H1 (cell line): Measurements from ENCODE around the gene CELF5. TPM values are rescaled to one million over a fixed set of nuclear protein-coding genes. Genes with fewer than 3 reads are reported as not detected.

ENCODE experiments used
- CTCF ChIA-PET: fragments of 300-600 bp; sonication (Branson Sonifier 250); formaldehyde crosslinking; loops from one replicate; lab custom pipeline; 2021; ENCODE audit not compliant: partially characterized antibody; lab: Charles Lee
- POLR2A ChIA-PET: fragments of 300-600 bp; sonication (Branson Sonifier 250); formaldehyde crosslinking; loops from one replicate; lab custom pipeline; 2021; ENCODE audit warnings: inconsistent platforms; ENCODE audit not compliant: partially characterized antibody; lab: Charles Lee
- DNase-seq, 2 experiments: peaks; one replicate each; pipeline versions ENCODE4 v3.0.0 to v3.0.0-alpha.2; 2010 to 2022; ENCODE audit warnings: low spot score in 2 of 2, low read depth in 1 of 2, mixed read lengths in 1 of 2
- FAIRE-seq: peaks from 2 replicates; lab custom pipeline; 2011; peaks lifted over from hg19 to GRCh38; lab: Jason Lieb, UNC
- H2AFZ ChIP-seq: 2 replicates; pipeline ENCODE4 v1.8.1; 2012; ENCODE audit warnings: low read length, inconsistent platforms
- H2AK5ac ChIP-seq: 2 replicates; pipeline ENCODE4 v1.6.1; 2013; ENCODE audit warnings: low read depth, low read length
- H2BK120ac ChIP-seq: replicated peaks from 2 replicates; pipeline ENCODE3; 2013; ENCODE audit warnings: low read depth, low read length, inconsistent platforms
- H2BK12ac ChIP-seq: 2 replicates; pipeline ENCODE4 v1.6.1; 2013; ENCODE audit warnings: low read depth, low read length
- H2BK15ac ChIP-seq: 2 replicates; pipeline ENCODE4 v1.6.1; 2013; ENCODE audit warnings: low read length
- H2BK20ac ChIP-seq: 2 replicates; pipeline ENCODE4 v1.6.1; 2013; ENCODE audit warnings: low read length
- H2BK5ac ChIP-seq: 2 replicates; pipeline ENCODE4 v1.6.1; 2013; ENCODE audit warnings: low read depth, low read length
- H3K14ac ChIP-seq: 2 replicates; pipeline ENCODE4 v1.6.1; 2013; ENCODE audit warnings: inconsistent platforms; ENCODE audit not compliant: insufficient read length
- H3K18ac ChIP-seq: 2 replicates; pipeline ENCODE4 v1.6.1; 2013; ENCODE audit warnings: low read length; ENCODE audit errors: extremely low read depth
- H3K23ac ChIP-seq: 2 replicates; pipeline ENCODE4 v1.6.1; 2013; ENCODE audit warnings: inconsistent platforms; ENCODE audit not compliant: insufficient read length
- H3K23me2 ChIP-seq: 2 replicates; pipeline ENCODE4 v1.6.1; 2013; ENCODE audit warnings: low read depth, low read length
- H3K27ac ChIP-seq: 2 replicates; pipeline ENCODE4 v1.6.1; 2011; ENCODE audit warnings: low read depth, low read length, inconsistent platforms
- H3K27me3 ChIP-seq, 4 experiments: replicated peaks in 1 of 4; 1 replicate in 1 of 4; 2 replicates in 3 of 4; pipeline versions ENCODE4 v1.6.1 to v1.8.1; 2011 to 2013; ENCODE audit warnings: low read length in 3 of 4, mild to moderate bottlenecking in 3 of 4, inconsistent platforms in 2 of 4, mixed read lengths in 2 of 4, moderate library complexity in 1 of 4; ENCODE audit not compliant: control insufficient read depth in 3 of 4, insufficient read depth in 3 of 4; ENCODE audit errors: extremely low read depth in 1 of 4
- H3K36me3 ChIP-seq, 4 experiments: 2 replicates each; pipeline versions ENCODE4 v1.6.1 to v1.8.1; 2011 to 2013; ENCODE audit warnings: mild to moderate bottlenecking in 4 of 4, low read length in 3 of 4, moderate library complexity in 2 of 4, control low read depth in 1 of 4, inconsistent platforms in 1 of 4; ENCODE audit not compliant: insufficient read depth in 4 of 4, control insufficient read depth in 2 of 4
- H3K4ac ChIP-seq: replicated peaks from 2 replicates; pipeline ENCODE3; 2013; ENCODE audit warnings: low read length, low read depth, mixed read lengths, inconsistent platforms; ENCODE audit not compliant: insufficient read length
- H3K4me1 ChIP-seq, 4 experiments: replicated peaks in 1 of 4; 1 replicate in 1 of 4; 2 replicates in 3 of 4; pipeline versions ENCODE4 v1.6.1 to v1.8.1; 2011 to 2013; ENCODE audit warnings: low read length in 3 of 4, inconsistent platforms in 2 of 4, mixed read lengths in 1 of 4; ENCODE audit not compliant: insufficient read depth in 4 of 4, control insufficient read depth in 3 of 4
- H3K4me2 ChIP-seq, 2 experiments: 2 replicates each; pipeline versions ENCODE4 v1.6.1 to v1.8.1; 2011 to 2013; ENCODE audit warnings: low read depth in 2 of 2, low read length in 2 of 2, control low read depth in 1 of 2, inconsistent platforms in 1 of 2, mild to moderate bottlenecking in 1 of 2; ENCODE audit not compliant: insufficient read depth in 1 of 2
- H3K4me3 ChIP-seq, 4 experiments: fragments of 200-600, 300-600 bp in 1 of 4; sonication (generic), shearing (Covaris generic), sonication (Bioruptor Twin) in 1 of 4; 2 replicates each; pipeline versions ENCODE4 v1.5.1 to v1.8.1; 2011 to 2016; ENCODE audit warnings: low read length in 4 of 4, low read depth in 3 of 4, control low read depth in 2 of 4, inconsistent platforms in 2 of 4, mild to moderate bottlenecking in 2 of 4, mixed read lengths in 1 of 4, moderate library complexity in 1 of 4; ENCODE audit not compliant: insufficient read depth in 2 of 4; ENCODE audit errors: extremely low read depth in 1 of 4
- H3K56ac ChIP-seq: replicated peaks from 2 replicates; pipeline ENCODE3; 2013; ENCODE audit warnings: low read depth, mild to moderate bottlenecking, mixed read lengths, low read length, inconsistent platforms; ENCODE audit not compliant: insufficient read length
- H3K79me1 ChIP-seq: 2 replicates; pipeline ENCODE4 v1.6.1; 2013; ENCODE audit warnings: low read depth, low read length, control low read depth
- H3K79me2 ChIP-seq, 2 experiments: 2 replicates each; pipeline versions ENCODE4 v1.6.1 to v1.8.1; 2012 to 2013; ENCODE audit warnings: low read length in 2 of 2, mild to moderate bottlenecking in 2 of 2, inconsistent platforms in 1 of 2; ENCODE audit not compliant: insufficient read depth in 2 of 2, control insufficient read depth in 1 of 2
- H3K9ac ChIP-seq, 4 experiments: replicated peaks in 1 of 4; 1 replicate in 1 of 4; 2 replicates in 3 of 4; pipeline versions ENCODE4 v1.6.1 to v1.8.1; 2011 to 2013; ENCODE audit warnings: low read depth in 3 of 4, low read length in 3 of 4, control low read depth in 2 of 4, mild to moderate bottlenecking in 2 of 4, moderate library complexity in 2 of 4, inconsistent platforms in 1 of 4; ENCODE audit errors: extremely low read depth in 1 of 4
- H3K9me3 ChIP-seq, 2 experiments: 2 replicates each; pipeline versions ENCODE4 v1.6.1 to v1.8.1; 2012 to 2013; ENCODE audit warnings: mild to moderate bottlenecking in 2 of 2, moderate library complexity in 2 of 2, control low read depth in 1 of 2, inconsistent platforms in 1 of 2, low read depth in 1 of 2, low read length in 1 of 2, mixed read lengths in 1 of 2; ENCODE audit not compliant: insufficient read depth in 2 of 2
- H4K20me1 ChIP-seq, 2 experiments: replicated peaks in 1 of 2; 2 replicates each; pipeline versions ENCODE3 to v1.8.1; 2011 to 2013; ENCODE audit warnings: inconsistent platforms in 2 of 2, low read length in 2 of 2, mild to moderate bottlenecking in 1 of 2; ENCODE audit not compliant: insufficient read depth in 2 of 2, control insufficient read depth in 1 of 2
- H4K5ac ChIP-seq: 2 replicates; pipeline ENCODE4 v1.6.1; 2013; ENCODE audit warnings: low read length, low read depth, mixed read lengths, inconsistent platforms; ENCODE audit not compliant: insufficient read length
- H4K8ac ChIP-seq: 2 replicates; pipeline ENCODE4 v1.8.0; 2013; ENCODE audit warnings: mild to moderate bottlenecking, moderate library complexity, low read length, inconsistent platforms; ENCODE audit not compliant: insufficient read depth; ENCODE audit errors: extremely low read depth
- H4K91ac ChIP-seq: replicated peaks from 2 replicates; pipeline ENCODE3; 2013; ENCODE audit warnings: low read length, mixed read lengths, inconsistent platforms; ENCODE audit not compliant: insufficient read length
- BCL11A ChIP-seq, 2 experiments: IDR thresholded peaks; one replicate each; pipeline ENCODE4 v1.6.1; 2011; ENCODE audit warnings: low read depth in 2 of 2, low read length in 2 of 2, mild to moderate bottlenecking in 2 of 2
- EP300 ChIP-seq, 2 experiments: IDR thresholded peaks; 1 replicate in 1 of 2; 2 replicates in 1 of 2; pipeline ENCODE4 v1.6.1; 2011 to 2012; ENCODE audit warnings: low read depth in 2 of 2, low read length in 2 of 2, mild to moderate bottlenecking in 2 of 2, borderline replicate concordance in 1 of 2, inconsistent platforms in 1 of 2, moderate library complexity in 1 of 2
- MAFK ChIP-seq: IDR thresholded peaks from 2 replicates; pipeline ENCODE4 v1.6.1; 2012; ENCODE audit warnings: low read depth, mild to moderate bottlenecking, improper control_type of control experiment, low read length
- RBBP5 ChIP-seq: IDR thresholded peaks from 2 replicates; pipeline ENCODE4 v1.7.1; 2012; ENCODE audit warnings: low read depth, mild to moderate bottlenecking, inconsistent platforms, low read length, moderate library complexity, borderline replicate concordance
- SIX5 ChIP-seq: IDR thresholded peaks from 2 replicates; pipeline ENCODE4 v1.6.1; 2011; ENCODE audit warnings: mild to moderate bottlenecking, low read depth, low read length
- YY1 ChIP-seq: IDR thresholded peaks from 2 replicates; pipeline ENCODE4 v1.6.1; 2011; ENCODE audit warnings: low read depth, mild to moderate bottlenecking, low read length
- WGBS, 2 experiments: shearing (Covaris generic) in 1 of 2; methylation state at CpG; one replicate each; pipeline versions ENCODE4 v1.1.6 to v1.1.7; 2013 to 2015; ENCODE audit warnings: low lambda C conversion rate in 2 of 2, mixed read lengths in 2 of 2, inconsistent platforms in 1 of 2, low coverage in 1 of 2, missing lambda C conversion rate in 1 of 2; ENCODE audit not compliant: insufficient replicate concordance in 2 of 2, insufficient coverage in 1 of 2, insufficient read length in 1 of 2; ENCODE audit errors: extremely low coverage in 1 of 2, missing lambda C conversion rate in 1 of 2; 5-methylcytosine and 5-hydroxymethylcytosine counted together
- polyA plus RNA-seq, 7 experiments: library from polyadenylated mRNA; depleted of rRNA in 3 of 7; stranded (reverse) in 5 of 7; unstranded in 2 of 7; fragments of >200 nt in 5 of 7; fragments of 200-250 nt in 2 of 7; gene quantifications; 1 replicate in 5 of 7; 2 replicates in 1 of 7; 4 replicates in 1 of 7; pipeline versions ENCODE4 v1.2.1 to v1.2.3, GENCODE V29; 2011 to 2013; ENCODE audit warnings: missing spikeins in 2 of 7, mixed read lengths in 2 of 7
- total RNA-seq: library from RNA; stranded (reverse); fragmentation: NEBNext Ultra II Directional; extraction: Animal tissue kit (Norgen Biotek cat#: 25700); gene quantifications from 2 replicates; pipeline ENCODE4 v1.2.1, GENCODE V29; 2021
- TF ChIP-seq, protein P1 (sequence below): IDR thresholded peaks from 2 replicates; pipeline ENCODE4 v1.6.1; 2012; ENCODE audit warnings: low read length, inconsistent platforms

CELF5 gene
- total and polyA plus RNA-seq, 2 of the 8 experiments (the other 6 are each of a cell fraction or from before 2014, with no cell fraction given), result 9.8 to 15.0 TPM

DNA sequence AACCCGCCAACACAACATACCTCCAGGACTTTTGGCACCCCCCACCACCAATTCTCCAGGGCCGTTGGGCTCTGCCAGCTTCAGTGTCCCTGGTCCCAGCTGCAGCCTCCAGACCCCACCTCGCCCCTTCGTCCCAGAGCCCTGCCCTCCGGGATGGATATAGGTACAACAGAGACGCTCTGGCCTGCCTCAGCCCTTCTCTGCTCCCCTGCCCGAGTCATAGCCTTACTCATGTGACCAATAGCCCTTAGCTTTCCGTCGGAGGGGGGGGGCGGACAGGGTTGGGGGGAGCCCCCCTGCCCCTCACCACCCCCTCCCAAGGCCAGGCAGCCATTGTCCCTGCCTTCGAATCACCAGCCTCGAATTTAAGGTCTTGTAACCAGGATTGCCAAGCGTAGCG lies 71.1 kb downstream of the CELF5 start:
- H3K27me3 ChIP-seq, result peaks cover 0 to 3% (median 2%) of the 10 kb centered on the region in 4 experiments; a peak in 1 of 7 replicates
- H3K18ac ChIP-seq, result no peak overlapping the region
- no peak overlapping the region for H2AK5ac ChIP-seq
- no peaks in the 10 kb centered on the region for H3K23me2 ChIP-seq
- no peak overlapping the region for H2BK15ac ChIP-seq
- TF ChIP-seq YY1, result peak; percentile 41; the same call in 1 of the 2 replicates
- TF ChIP-seq BCL11A (IDR thresholded peaks at IDR 0.05; ENCODE audit: low read depth in 2 of 2, low read length in 2 of 2), result no peak
- TF ChIP-seq EP300 (IDR thresholded peaks at IDR 0.05; ENCODE audit: borderline replicate concordance in 1 of 2, low read depth in 2 of 2, low read length in 2 of 2), result no peak
- TF ChIP-seq SIX5, result no peak
- TF ChIP-seq, protein P1, sequence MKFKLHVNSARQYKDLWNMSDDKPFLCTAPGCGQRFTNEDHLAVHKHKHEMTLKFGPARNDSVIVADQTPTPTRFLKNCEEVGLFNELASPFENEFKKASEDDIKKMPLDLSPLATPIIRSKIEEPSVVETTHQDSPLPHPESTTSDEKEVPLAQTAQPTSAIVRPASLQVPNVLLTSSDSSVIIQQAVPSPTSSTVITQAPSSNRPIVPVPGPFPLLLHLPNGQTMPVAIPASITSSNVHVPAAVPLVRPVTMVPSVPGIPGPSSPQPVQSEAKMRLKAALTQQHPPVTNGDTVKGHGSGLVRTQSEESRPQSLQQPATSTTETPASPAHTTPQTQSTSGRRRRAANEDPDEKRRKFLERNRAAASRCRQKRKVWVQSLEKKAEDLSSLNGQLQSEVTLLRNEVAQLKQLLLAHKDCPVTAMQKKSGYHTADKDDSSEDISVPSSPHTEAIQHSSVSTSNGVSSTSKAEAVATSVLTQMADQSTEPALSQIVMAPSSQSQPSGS, result no peak
- no peak for TF ChIP-seq MAFK
- no peak for TF ChIP-seq RBBP5
- H4K8ac ChIP-seq, result no peak overlapping the region
- ChIA-PET POLR2A (no interaction called here), CTCF (interaction anchor here (0.6 to 1.2 kb wide), 3 partner anchors 10 to 1276 kb away, joined by 3 to 5 read pairs (median 4); no protein-coding TSS in a partner anchor)
- H3K14ac ChIP-seq, result no peak overlapping the region
- peak overlapping the region; percentile 0 to 33; a peak in 1 of 4 replicates for H3K4me2 ChIP-seq
- H3K4me3 ChIP-seq, result 0 out of 8 replicates have a peak overlapping the region, but pooled peaks of 1 of the 4 experiments have one; percentile 19
- WGBS, 2 experiments, result 67% methylated on average over 9 of the region's 14 CpGs; no CpG with 5 or more reads in 1 of the 2 experiments
- H4K91ac ChIP-seq, result peak overlapping the region; percentile 81
- no peak overlapping the region for H2AFZ ChIP-seq
- no peak overlapping the region for H3K9ac ChIP-seq
- H2BK20ac ChIP-seq, result no peak overlapping the region
- no peak overlapping the region for H3K23ac ChIP-seq
- no peak overlapping the region for H2BK12ac ChIP-seq
- no peak overlapping the region for H2BK120ac ChIP-seq
- H3K27ac ChIP-seq, result no peak overlapping the region; the same call in 1 of the 2 replicates
- H3K36me3 ChIP-seq, result no peaks in the 10 kb centered on the region
- FAIRE-seq, result no peak
- no peaks in the 10 kb centered on the region for H3K79me2 ChIP-seq
- no peaks in the 10 kb centered on the region for H3K79me1 ChIP-seq
- no peak overlapping the region for H3K4ac ChIP-seq
- 0 out of 2 replicates have a peak overlapping the region, but pooled peaks have one; percentile 44 for H2BK5ac ChIP-seq
- DNase-seq, result no peak
- no peaks in the 10 kb centered on the region for H3K9me3 ChIP-seq
- no peak overlapping the region for H3K56ac ChIP-seq
- H4K5ac ChIP-seq, result no peak overlapping the region
- peaks cover 0 to 4% (median 3%) of the 10 kb centered on the region in 4 experiments; a peak in 5 of 7 replicates for H3K4me1 ChIP-seq
- H4K20me1 ChIP-seq, result no peaks in the 10 kb centered on the region
